ENCODE results near the gene TAF7. TPM values are rescaled to one million over a fixed set of nuclear protein-coding genes. Genes with fewer than 3 reads are reported as not detected.
A peak's percentile ranks its signal among the peaks of the same experiment; 100 is the strongest.

TAF7 gene, protein sequence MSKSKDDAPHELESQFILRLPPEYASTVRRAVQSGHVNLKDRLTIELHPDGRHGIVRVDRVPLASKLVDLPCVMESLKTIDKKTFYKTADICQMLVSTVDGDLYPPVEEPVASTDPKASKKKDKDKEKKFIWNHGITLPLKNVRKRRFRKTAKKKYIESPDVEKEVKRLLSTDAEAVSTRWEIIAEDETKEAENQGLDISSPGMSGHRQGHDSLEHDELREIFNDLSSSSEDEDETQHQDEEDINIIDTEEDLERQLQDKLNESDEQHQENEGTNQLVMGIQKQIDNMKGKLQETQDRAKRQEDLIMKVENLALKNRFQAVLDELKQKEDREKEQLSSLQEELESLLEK
- 78.0 TPM for polyA plus RNA-seq (2012; ENCODE audit: missing spikeins)

DNA sequence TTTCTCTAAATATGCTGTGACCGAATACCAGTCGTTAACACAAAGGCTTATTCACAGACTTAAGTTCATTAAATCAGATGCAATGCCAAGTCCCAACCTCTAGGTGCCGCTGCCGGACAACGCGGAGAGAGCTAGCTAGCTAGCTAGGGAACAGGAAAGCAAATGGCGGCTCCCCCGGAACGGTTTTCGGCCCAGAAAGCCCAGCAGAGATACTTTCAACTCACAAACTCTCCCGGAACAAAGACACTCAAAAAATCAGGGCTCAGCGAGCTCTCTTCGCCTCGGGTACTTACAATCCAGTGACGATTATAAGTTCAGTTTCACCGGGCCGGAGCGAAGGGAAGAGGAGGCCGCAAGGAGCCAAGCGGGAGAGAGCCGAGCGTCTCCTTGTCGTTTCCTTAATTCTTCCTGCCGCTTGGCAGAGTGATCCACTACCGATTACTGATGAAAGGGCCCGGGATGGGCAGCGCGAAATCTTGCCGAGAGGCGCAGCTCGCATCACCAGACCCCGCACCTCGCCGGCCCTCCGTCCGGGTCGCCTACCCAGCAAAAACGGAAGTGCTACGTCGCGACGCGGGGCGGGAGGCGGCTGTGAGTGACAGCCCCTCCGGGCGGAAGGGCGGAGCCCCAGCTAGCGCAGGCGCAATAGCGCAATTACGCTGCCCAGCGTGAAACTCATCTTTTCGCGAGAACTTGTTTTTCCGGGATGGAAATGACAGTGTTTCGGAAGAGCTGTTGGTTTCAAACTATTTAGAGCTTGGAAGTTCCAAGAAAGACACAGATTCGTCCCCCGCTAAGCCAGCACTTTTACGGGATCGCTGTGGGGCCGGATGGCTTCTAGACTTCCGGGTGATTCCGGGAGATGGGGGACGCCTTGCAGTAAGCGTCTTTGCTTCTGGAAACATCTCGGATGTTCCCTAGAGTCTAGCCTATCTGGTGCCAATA, at the start of gene TAF7:
TSS of gene TAF7 (minus strand) at position 560 of the 945 bp plus-strand sequence. CDS start 740 bp downstream, outside the sequence.
- DNase-seq (ENCODE audit: insufficient read length) (peak; percentile 64), FAIRE-seq (peak; percentile 98)
- TF ChIP-seq TAF1 (IDR thresholded peaks at IDR 0.05; ENCODE audit: borderline replicate concordance, low read depth, low read length), result peak; percentile 73
- TF ChIP-seq POLR2AphosphoS5 (IDR thresholded peaks at IDR 0.05; ENCODE audit: low read depth, low read length), result peak; percentile 96
- peak; percentile 97 for TF ChIP-seq POLR2A (IDR thresholded peaks at IDR 0.05; ENCODE audit: low read depth, low read length)

DNA sequence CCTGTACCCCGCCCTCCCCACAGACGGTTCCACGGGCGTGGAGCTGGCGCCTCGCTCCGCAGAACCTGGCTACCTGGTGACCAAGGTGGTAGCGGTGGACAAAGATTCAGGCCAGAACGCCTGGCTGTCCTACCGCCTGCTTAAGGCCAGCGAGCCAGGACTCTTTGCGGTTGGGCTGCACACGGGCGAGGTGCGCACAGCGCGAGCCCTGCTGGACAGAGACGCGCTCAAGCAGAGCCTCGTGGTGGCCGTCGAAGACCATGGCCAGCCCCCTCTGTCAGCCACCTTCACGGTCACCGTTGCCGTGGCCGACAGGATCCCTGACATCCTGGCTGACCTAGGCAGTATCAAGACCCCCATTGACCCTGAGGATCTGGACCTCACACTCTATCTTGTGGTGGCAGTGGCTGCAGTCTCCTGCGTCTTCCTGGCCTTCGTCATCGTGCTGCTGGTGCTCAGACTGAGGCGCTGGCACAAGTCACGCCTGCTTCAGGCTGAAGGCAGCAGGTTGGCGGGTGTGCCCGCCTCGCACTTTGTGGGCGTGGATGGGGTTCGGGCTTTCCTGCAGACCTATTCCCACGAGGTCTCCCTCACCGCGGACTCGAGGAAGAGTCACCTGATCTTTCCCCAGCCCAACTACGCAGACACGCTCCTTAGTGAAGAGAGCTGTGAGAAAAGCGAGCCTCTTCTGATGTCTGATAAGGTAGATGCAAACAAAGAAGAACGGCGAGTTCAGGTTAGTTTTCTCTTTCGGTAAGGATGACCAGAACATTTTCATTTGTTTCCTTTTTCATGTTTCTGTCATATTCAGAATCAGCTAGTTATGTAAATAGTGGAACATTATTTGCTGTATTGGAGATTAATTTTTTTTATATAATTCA, 45.7 kb upstream of the TAF7 start:
- FAIRE-seq (no peak), DNase-seq (ENCODE audit: insufficient read length) (no peak)
- TF ChIP-seq TAF1 (IDR thresholded peaks at IDR 0.05; ENCODE audit: borderline replicate concordance, low read depth, low read length), result no peak
- TF ChIP-seq POLR2A (IDR thresholded peaks at IDR 0.05; ENCODE audit: low read depth, low read length), result no peak
- TF ChIP-seq POLR2AphosphoS5 (IDR thresholded peaks at IDR 0.05; ENCODE audit: low read depth, low read length), result no peak

- FAIRE-seq (no peak), DNase-seq (ENCODE audit: insufficient read length) (no peak)
- TF ChIP-seq TAF1 (IDR thresholded peaks at IDR 0.05; ENCODE audit: borderline replicate concordance, low read depth, low read length) (no peak), POLR2AphosphoS5 (IDR thresholded peaks at IDR 0.05; ENCODE audit: low read depth, low read length) (no peak), POLR2A (IDR thresholded peaks at IDR 0.05; ENCODE audit: low read depth, low read length) (no peak)
These were observed 43.5 kb upstream of the TAF7 start, which contains the start of gene PCDHGA5 for GRCh38 chr5:141363952-141364660. TSS of gene PCDHGA5 (plus strand) at chr5:141364162. CDS start at chr5:141364331, 169 bp downstream.

DNA sequence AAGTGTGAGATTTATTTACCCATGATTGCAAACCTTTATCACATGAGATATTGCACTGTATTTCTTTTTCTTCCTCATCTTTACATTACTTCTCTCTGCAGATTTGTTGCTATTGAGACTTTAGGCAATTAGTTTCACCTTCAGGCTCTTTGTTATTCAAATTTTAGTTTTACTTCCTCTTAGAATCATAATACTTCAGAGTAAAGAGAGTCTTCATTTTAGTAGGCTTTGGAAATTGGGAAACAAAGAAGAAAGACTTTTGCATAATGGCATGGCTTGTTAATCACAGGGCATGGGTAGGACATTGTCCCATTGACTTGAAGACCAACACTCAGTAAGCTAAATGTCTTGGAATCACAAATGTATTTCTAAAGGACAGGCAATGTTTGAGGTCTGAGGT, 42.1 kb upstream of the TAF7 start:
- DNase-seq (ENCODE audit: insufficient read length) (no peak), FAIRE-seq (no peak)
- TF ChIP-seq POLR2AphosphoS5 (IDR thresholded peaks at IDR 0.05; ENCODE audit: low read depth, low read length) (no peak), POLR2A (IDR thresholded peaks at IDR 0.05; ENCODE audit: low read depth, low read length) (no peak), TAF1 (IDR thresholded peaks at IDR 0.05; ENCODE audit: borderline replicate concordance, low read depth, low read length) (no peak)

DNA sequence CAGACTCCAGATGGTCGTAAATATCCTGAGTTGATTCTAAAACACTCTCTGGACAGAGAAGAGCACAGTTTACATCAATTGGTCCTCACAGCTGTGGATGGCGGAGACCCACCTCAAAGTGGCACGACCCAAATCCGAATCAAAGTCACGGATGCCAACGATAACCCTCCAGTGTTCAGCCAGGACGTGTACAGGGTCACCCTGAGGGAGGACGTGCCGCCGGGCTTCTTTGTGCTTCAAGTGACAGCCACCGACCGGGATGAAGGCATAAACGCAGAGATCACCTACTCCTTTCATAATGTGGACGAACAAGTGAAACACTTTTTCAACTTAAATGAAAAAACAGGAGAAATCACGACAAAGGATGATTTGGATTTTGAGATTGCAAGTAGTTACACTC, 40.1 kb upstream of the TAF7 start:
- DNase-seq (ENCODE audit: insufficient read length) (no peak), FAIRE-seq (no peak)
- no peak for TF ChIP-seq TAF1 (IDR thresholded peaks at IDR 0.05; ENCODE audit: borderline replicate concordance, low read depth, low read length)

- DNase-seq (ENCODE audit: insufficient read length), result no peak
- TF ChIP-seq TAF1 (IDR thresholded peaks at IDR 0.05; ENCODE audit: borderline replicate concordance, low read depth, low read length) (no peak), POLR2A (IDR thresholded peaks at IDR 0.05; ENCODE audit: low read depth, low read length) (no peak), POLR2AphosphoS5 (IDR thresholded peaks at IDR 0.05; ENCODE audit: low read depth, low read length) (no peak)
- FAIRE-seq, result no peak
These were observed 39.3 kb upstream of the TAF7 start, which contains the start of gene PCDHGB2 for GRCh38 chr5:141359790-141360426. TSS of gene PCDHGB2 (plus strand) at chr5:141359994. CDS start at chr5:141360136, 142 bp downstream.

DNA sequence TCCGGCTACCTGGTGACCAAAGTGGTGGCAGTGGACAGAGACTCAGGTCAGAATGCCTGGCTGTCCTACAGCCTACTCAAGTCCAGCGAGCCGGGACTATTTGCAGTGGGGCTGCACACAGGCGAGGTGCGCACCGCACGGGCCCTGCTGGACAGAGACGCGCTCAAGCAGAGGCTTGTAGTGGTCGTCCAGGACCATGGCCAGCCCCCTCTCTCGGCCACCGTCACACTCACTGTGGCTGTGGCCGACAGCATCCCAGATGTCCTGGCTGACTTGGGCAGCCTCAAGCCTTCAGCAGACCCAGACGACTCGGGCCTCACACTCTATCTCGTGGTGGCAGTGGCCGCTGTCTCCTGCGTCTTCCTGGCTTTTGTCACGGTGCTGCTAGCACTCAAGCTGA, 36.4 kb upstream of the TAF7 start:
- no peak for FAIRE-seq

DNA sequence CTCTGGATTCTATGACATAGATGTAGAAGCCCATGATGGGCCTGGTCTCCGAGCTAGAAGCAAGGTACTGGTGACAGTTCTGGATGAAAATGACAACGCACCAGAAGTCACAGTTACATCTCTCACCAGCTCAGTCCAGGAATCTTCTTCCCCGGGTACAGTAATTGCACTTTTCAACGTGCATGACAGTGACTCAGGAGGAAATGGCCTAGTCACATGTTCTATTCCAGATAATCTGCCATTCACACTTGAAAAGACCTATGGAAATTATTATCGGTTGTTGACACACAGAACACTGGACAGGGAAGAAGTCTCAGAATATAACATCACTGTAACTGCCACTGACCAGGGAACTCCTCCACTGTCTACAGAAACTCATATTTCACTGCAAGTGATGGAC, 35.5 kb upstream of the TAF7 start:
- FAIRE-seq (no peak), DNase-seq (ENCODE audit: insufficient read length) (no peak)
- TF ChIP-seq POLR2A (IDR thresholded peaks at IDR 0.05; ENCODE audit: low read depth, low read length), result no peak
- TF ChIP-seq POLR2AphosphoS5 (IDR thresholded peaks at IDR 0.05; ENCODE audit: low read depth, low read length), result no peak
- TF ChIP-seq TAF1 (IDR thresholded peaks at IDR 0.05; ENCODE audit: borderline replicate concordance, low read depth, low read length), result no peak

More for the DNA sequence above, 36.4 kb upstream of the TAF7 start:
- TF ChIP-seq POLR2A (IDR thresholded peaks at IDR 0.05; ENCODE audit: low read depth, low read length), result no peak
- no peak for TF ChIP-seq TAF1 (IDR thresholded peaks at IDR 0.05; ENCODE audit: borderline replicate concordance, low read depth, low read length)
- no peak for TF ChIP-seq POLR2AphosphoS5 (IDR thresholded peaks at IDR 0.05; ENCODE audit: low read depth, low read length)
- DNase-seq (ENCODE audit: insufficient read length), result no peak

DNA sequence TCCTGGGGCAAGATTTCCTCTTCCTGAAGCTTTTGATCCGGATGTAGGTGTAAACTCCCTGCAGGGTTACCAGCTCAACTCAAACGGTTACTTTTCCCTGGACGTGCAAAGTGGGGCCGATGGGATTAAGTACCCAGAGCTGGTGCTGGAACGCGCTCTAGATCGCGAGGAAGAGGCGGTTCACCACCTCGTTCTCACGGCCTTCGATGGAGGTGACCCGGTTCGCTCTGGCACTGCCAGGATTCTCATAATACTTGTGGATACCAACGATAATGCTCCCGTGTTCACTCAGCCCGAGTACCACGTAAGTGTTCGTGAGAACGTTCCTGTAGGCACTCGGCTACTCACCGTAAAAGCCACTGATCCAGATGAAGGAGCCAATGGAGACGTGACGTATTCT, 35.1 kb upstream of the TAF7 start:
- TF ChIP-seq TAF1 (IDR thresholded peaks at IDR 0.05; ENCODE audit: borderline replicate concordance, low read depth, low read length), result no peak
- no peak for TF ChIP-seq POLR2AphosphoS5 (IDR thresholded peaks at IDR 0.05; ENCODE audit: low read depth, low read length)
- TF ChIP-seq POLR2A (IDR thresholded peaks at IDR 0.05; ENCODE audit: low read depth, low read length), result no peak
- FAIRE-seq (no peak), DNase-seq (ENCODE audit: insufficient read length) (no peak)

Measured in GM12892 (cell line).